ENCODE data around the gene DOCK10.
"Not testable (repeated sequence)": the region's sequence is repeated elsewhere in the genome, so short reads cannot be mapped to it uniquely, and the experiment has no call there.

Gene DOCK10

GRCh38 chr2:224957540-224958461 lies 84.5 kb downstream of the DOCK10 start:
- Histone ChIP-seq H3K27me3 (ENCODE audit: insufficient read depth, low read length) (no peaks in the 10 kb centered on the region), H3K9me3 (ENCODE audit: low read length) (no peaks in the 10 kb centered on the region), H2AFZ (ENCODE audit: low read depth, low read length) (no peak overlapping the region), H3K36me3 (ENCODE audit: insufficient read depth, low read length) (no peaks in the 10 kb centered on the region), H3K4me1 (ENCODE audit: insufficient read depth, low read length) (peaks cover 12% of the 10 kb centered on the region), H3K4me3 (ENCODE audit: low read length) (no peak overlapping the region)

- peaks cover 12% of the 10 kb centered on the region for H3K4me1 ChIP-seq (ENCODE audit: insufficient read depth, low read length)
- H3K4me3 ChIP-seq (ENCODE audit: low read length), result no peak overlapping the region
- H3K9me3 ChIP-seq (ENCODE audit: low read length), result no peaks in the 10 kb centered on the region
- H2AFZ ChIP-seq (ENCODE audit: low read depth, low read length), result no peak overlapping the region
- H3K36me3 ChIP-seq (ENCODE audit: insufficient read depth, low read length), result no peaks in the 10 kb centered on the region
- no peaks in the 10 kb centered on the region for H3K27me3 ChIP-seq (ENCODE audit: insufficient read depth, low read length)
Measured at GRCh38 chr2:224956706-224957105, 85.6 kb downstream of the DOCK10 start.

GRCh38 chr2:224954980-224955379 lies 87.3 kb downstream of the DOCK10 start:
- Histone ChIP-seq H3K36me3 (ENCODE audit: insufficient read depth, low read length) (no peaks in the 10 kb centered on the region), H3K4me1 (ENCODE audit: insufficient read depth, low read length) (peaks cover 12% of the 10 kb centered on the region), H2AFZ (ENCODE audit: low read depth, low read length) (no peak overlapping the region), H3K27me3 (ENCODE audit: insufficient read depth, low read length) (no peaks in the 10 kb centered on the region), H3K4me3 (ENCODE audit: low read length) (no peak overlapping the region), H3K9me3 (ENCODE audit: low read length) (no peaks in the 10 kb centered on the region)

- no peaks in the 10 kb centered on the region for H3K27me3 ChIP-seq (ENCODE audit: insufficient read depth, low read length)
- H3K4me1 ChIP-seq (ENCODE audit: insufficient read depth, low read length), result peaks cover 3% of the 10 kb centered on the region
- H3K4me3 ChIP-seq (ENCODE audit: low read length), result no peak overlapping the region
- no peaks in the 10 kb centered on the region for H3K36me3 ChIP-seq (ENCODE audit: insufficient read depth, low read length)
- H3K9me3 ChIP-seq (ENCODE audit: low read length), result no peaks in the 10 kb centered on the region
- H2AFZ ChIP-seq (ENCODE audit: low read depth, low read length), result no peak overlapping the region
Measured at GRCh38 chr2:224952936-224953657, 89.2 kb downstream of the DOCK10 start.

- Histone ChIP-seq H2AFZ (ENCODE audit: low read depth, low read length) (no peak overlapping the region), H3K4me1 (ENCODE audit: insufficient read depth, low read length) (no peaks in the 10 kb centered on the region), H3K36me3 (ENCODE audit: insufficient read depth, low read length) (no peaks in the 10 kb centered on the region), H3K27me3 (ENCODE audit: insufficient read depth, low read length) (no peaks in the 10 kb centered on the region), H3K4me3 (ENCODE audit: low read length) (no peak overlapping the region), H3K9me3 (ENCODE audit: low read length) (no peaks in the 10 kb centered on the region)
Measured at GRCh38 chr2:224951723-224952481, 90.4 kb downstream of the DOCK10 start.

- no peak overlapping the region for H3K4me3 ChIP-seq (ENCODE audit: low read length)
- H2AFZ ChIP-seq (ENCODE audit: low read depth, low read length), result no peak overlapping the region
- H3K4me1 ChIP-seq (ENCODE audit: insufficient read depth, low read length), result no peaks in the 10 kb centered on the region
- H3K9me3 ChIP-seq (ENCODE audit: low read length), result no peaks in the 10 kb centered on the region
- H3K36me3 ChIP-seq (ENCODE audit: insufficient read depth, low read length), result no peaks in the 10 kb centered on the region
- H3K27me3 ChIP-seq (ENCODE audit: insufficient read depth, low read length), result no peaks in the 10 kb centered on the region
Measured at GRCh38 chr2:224948859-224949258, 93.4 kb downstream of the DOCK10 start.

- H3K27me3 ChIP-seq (ENCODE audit: insufficient read depth, low read length), result no peaks in the 10 kb centered on the region
- no peak overlapping the region for H2AFZ ChIP-seq (ENCODE audit: low read depth, low read length)
- H3K4me3 ChIP-seq (ENCODE audit: low read length), result no peak overlapping the region
- no peaks in the 10 kb centered on the region for H3K36me3 ChIP-seq (ENCODE audit: insufficient read depth, low read length)
- no peaks in the 10 kb centered on the region for H3K9me3 ChIP-seq (ENCODE audit: low read length)
- no peaks in the 10 kb centered on the region for H3K4me1 ChIP-seq (ENCODE audit: insufficient read depth, low read length)
Measured at GRCh38 chr2:224948005-224948404, 94.3 kb downstream of the DOCK10 start.

- no peaks in the 10 kb centered on the region for H3K36me3 ChIP-seq (ENCODE audit: insufficient read depth, low read length)
- no peaks in the 10 kb centered on the region for H3K27me3 ChIP-seq (ENCODE audit: insufficient read depth, low read length)
- H3K9me3 ChIP-seq (ENCODE audit: low read length), result no peaks in the 10 kb centered on the region
- no peaks in the 10 kb centered on the region for H3K4me1 ChIP-seq (ENCODE audit: insufficient read depth, low read length)
- H2AFZ ChIP-seq (ENCODE audit: low read depth, low read length), result no peak overlapping the region
- no peak overlapping the region for H3K4me3 ChIP-seq (ENCODE audit: low read length)
Measured at GRCh38 chr2:224947566-224947965, 94.7 kb downstream of the DOCK10 start.

- Histone ChIP-seq H3K9me3 (ENCODE audit: low read length) (no peaks in the 10 kb centered on the region), H3K4me1 (ENCODE audit: insufficient read depth, low read length) (no peaks in the 10 kb centered on the region), H3K27me3 (ENCODE audit: insufficient read depth, low read length) (no peaks in the 10 kb centered on the region), H3K4me3 (ENCODE audit: low read length) (no peak overlapping the region), H3K36me3 (ENCODE audit: insufficient read depth, low read length) (no peaks in the 10 kb centered on the region), H2AFZ (ENCODE audit: low read depth, low read length) (no peak overlapping the region)
Measured at GRCh38 chr2:224946895-224947294, 95.4 kb downstream of the DOCK10 start.

- H3K4me1 ChIP-seq (ENCODE audit: insufficient read depth, low read length), result peaks cover 3% of the 10 kb centered on the region
- no peaks in the 10 kb centered on the region for H3K36me3 ChIP-seq (ENCODE audit: insufficient read depth, low read length)
- no peaks in the 10 kb centered on the region for H3K27me3 ChIP-seq (ENCODE audit: insufficient read depth, low read length)
- no peaks in the 10 kb centered on the region for H3K9me3 ChIP-seq (ENCODE audit: low read length)
- no peak overlapping the region for H2AFZ ChIP-seq (ENCODE audit: low read depth, low read length)
- no peak overlapping the region for H3K4me3 ChIP-seq (ENCODE audit: low read length)
Measured at GRCh38 chr2:224944707-224945547, 97.3 kb downstream of the DOCK10 start.

- not testable (repeated sequence) for H3K36me3 ChIP-seq (ENCODE audit: insufficient read depth, low read length); H2AFZ ChIP-seq (ENCODE audit: low read depth, low read length); H3K4me3 ChIP-seq (ENCODE audit: low read length); H3K9me3 ChIP-seq (ENCODE audit: low read length); H3K27me3 ChIP-seq (ENCODE audit: insufficient read depth, low read length)
- H3K4me1 ChIP-seq (ENCODE audit: insufficient read depth, low read length), result peaks cover 16% of the 10 kb centered on the region
Measured at GRCh38 chr2:224943601-224944041, 98.6 kb downstream of the DOCK10 start.

GRCh38 chr2:224941960-224942359 lies 100.3 kb downstream of the DOCK10 start:
- Histone ChIP-seq H3K27me3 (ENCODE audit: insufficient read depth, low read length) (no peaks in the 10 kb centered on the region), H2AFZ (ENCODE audit: low read depth, low read length) (no peak overlapping the region), H3K4me1 (ENCODE audit: insufficient read depth, low read length) (peaks cover 26% of the 10 kb centered on the region), H3K9me3 (ENCODE audit: low read length) (no peaks in the 10 kb centered on the region), H3K4me3 (ENCODE audit: low read length) (no peak overlapping the region), H3K36me3 (ENCODE audit: insufficient read depth, low read length) (no peaks in the 10 kb centered on the region)

All from neuron (in vitro differentiated cells).